CD4-positive, alpha-beta T cell treated with Interleukin-6 for 4 hours (primary cell): ENCODE data around the gene LPIN3.

ENCODE experiments used
- DNase-seq: peaks from one replicate; pipeline ENCODE4 v3.0.0-alpha.2; 2020; ENCODE audit warnings: mixed read lengths

The LPIN3 gene

DNA sequence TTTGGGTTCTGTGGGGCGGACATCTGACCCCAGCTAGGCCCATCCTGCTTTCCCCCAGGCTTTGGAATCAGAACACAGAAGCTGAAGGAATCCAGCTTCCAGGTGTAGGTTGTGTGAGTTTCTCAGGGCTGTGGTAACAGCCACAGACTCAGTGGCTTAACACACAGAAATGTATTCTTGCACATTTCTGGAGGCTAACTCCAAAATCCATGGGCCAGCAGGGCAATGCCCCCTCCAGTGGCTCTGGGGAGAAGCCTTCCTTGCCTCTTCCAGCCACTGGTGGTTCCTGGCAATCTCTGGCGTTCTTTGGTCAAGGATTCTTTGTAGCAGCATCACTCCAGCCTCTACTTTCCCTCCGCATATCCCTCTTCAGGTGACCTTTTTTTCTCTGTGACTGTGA, 27.3 kb downstream of the LPIN3 start:
- no peak for DNase-seq

DNA sequence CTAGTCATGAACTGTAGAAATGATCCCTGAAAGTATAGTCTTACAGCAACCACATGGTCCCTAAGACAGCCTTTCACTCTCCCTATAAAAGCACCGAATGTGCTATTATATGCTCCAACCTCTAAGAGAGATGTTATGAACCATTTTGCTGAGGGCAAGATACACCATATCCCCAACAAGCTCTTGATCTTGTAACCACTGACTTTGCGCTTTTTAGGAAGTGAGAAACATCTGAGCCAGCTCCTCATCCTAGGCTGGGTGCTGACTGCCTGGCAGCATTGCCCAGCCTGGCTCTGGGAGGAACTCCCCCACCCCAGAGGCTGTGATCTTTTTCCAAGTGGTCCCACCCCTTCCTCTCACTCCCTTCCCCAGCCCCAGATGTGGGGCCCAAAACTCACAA, 29.1 kb downstream of the LPIN3 start:
- no peak for DNase-seq

GRCh38 chr20:41370176-41370575, 29.6 kb downstream of the LPIN3 start:
- DNase-seq = no peak

DNA sequence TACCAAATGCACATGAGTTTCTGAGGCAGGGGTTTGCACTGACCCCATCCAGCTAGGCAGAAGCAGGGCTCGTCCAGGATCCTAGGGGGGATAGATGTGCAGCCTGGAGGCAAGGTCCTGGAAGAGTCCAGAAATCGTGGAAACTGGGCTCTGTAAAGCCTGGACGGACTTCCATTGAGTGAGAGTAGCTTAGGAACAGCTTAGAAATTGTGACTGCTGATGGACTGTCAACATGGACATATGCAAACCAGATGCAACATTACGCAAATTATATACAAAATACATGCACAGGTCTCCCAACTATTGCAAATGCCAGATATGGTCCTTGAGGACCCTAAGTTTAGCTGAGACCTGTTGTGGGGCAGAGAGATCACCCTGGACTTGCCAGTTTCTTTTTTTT, 30.8 kb downstream of the LPIN3 start:
- DNase-seq = no peak

- DNase-seq = no peak
Measured at GRCh38 chr20:41373251-41373783, 32.7 kb downstream of the LPIN3 start.

DNA sequence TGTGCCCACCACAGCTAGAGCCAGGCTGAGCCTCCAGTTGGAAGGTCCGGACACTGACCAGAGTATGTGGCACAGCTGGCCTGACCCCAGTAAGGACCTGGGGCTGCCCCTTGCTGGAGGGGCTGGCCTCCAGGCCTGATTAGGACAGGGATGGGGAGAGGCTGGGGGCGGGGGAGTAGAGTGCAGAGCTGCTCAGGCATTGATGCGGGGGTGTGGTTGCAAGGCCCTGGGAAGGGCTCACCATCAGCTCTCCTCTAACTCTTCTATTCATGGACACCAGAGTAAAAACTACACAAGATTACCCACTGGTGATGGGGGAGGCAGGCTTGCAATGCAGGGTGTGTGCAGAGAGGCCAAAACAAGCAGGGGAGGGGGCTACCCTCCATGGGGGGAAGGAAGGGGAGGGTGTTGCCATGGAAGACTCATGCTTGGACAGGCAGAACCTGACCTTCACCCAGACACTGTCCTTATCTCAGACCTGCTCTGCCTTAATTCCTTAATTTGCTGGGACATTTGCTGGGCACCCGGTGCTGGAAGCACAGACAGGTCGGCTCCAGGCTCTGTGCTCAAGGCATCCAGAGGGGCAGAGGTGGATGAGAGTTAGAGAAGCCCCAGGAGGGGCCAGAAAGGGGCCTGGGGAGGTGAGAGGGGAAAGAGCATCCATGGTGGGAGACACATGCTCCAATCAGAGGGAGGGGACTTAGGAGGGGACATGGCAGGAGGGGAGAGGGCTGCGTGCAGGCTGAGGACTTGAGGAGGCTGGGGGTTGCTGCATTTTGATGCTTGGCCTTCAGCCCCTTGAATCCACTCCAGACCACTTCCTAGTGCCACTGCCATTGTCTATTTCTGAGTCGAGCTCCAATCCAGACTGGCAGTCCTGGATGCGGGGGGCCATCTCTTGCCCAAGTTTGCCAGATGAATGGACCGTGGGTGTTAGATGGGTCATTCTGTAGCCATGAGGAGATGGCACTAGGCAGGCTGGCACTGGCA, 33.6 kb downstream of the LPIN3 start:
- DNase-seq = no peak

DNA sequence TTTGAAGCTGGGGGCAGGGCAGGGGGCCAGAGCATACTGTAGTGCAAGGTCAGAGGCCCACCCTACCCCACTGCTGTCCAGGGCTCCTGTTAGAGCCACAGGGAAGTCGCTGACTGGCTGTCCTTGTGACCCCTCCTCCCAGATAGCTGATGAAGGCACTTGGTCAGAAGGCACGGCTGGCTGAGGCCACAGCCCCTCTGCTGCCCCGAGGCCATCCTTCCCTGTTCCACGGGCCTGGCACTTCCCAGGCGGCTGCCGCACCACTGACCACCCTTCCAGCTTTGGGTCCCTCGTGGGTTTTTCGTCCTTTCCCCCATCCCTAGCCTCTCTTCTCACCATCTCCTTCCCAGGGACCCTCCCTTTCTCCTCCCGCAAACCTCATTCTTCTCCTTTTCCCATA, 35.2 kb downstream of the LPIN3 start:
- DNase-seq = no peak

GRCh38 chr20:41376349-41376748, 35.7 kb downstream of the LPIN3 start:
- no peak for DNase-seq

DNA sequence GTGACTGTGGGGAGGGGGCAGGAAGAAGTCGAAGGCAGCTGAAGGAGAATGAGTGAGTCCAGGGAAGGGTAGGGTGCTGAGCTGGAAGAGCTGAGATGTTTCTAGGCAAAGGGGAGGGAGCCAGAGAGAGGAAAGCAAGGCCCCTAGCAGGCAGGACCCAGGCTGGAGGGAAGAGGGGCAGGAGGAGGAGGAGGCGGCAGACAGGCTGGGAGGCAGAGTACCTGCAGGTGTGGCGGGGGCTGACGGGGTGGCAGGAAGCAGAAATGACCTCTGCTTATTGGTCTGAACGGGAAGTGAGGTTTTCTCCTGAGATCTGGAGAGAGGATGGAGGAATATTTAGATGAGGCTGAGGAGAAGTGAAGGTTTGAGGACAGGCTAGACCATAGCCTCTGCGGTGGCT, 36.7 kb downstream of the LPIN3 start:
- no peak for DNase-seq

DNA sequence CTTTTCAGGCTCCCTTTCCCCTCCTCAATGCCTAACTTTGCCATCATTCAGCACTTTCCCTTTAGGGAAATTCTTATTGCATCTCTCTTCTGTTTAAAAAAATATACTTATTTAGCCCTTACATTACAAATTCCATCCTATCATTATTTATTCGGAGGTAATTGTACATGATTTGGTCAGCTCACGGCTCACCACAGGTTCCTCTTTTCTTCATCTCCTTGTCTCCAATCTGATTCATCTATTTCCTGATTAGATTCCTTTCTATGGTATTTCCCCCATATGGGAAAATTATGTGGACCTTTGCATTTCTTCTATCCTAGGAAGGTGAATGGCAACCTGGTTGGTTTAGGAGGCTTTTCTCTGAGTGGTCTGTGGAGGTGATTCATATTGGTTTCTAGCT, 38.9 kb downstream of the LPIN3 start:
- DNase-seq = no peak

- no peak for DNase-seq
Measured at GRCh38 chr20:41380551-41381193, 40.1 kb downstream of the LPIN3 start.

DNA sequence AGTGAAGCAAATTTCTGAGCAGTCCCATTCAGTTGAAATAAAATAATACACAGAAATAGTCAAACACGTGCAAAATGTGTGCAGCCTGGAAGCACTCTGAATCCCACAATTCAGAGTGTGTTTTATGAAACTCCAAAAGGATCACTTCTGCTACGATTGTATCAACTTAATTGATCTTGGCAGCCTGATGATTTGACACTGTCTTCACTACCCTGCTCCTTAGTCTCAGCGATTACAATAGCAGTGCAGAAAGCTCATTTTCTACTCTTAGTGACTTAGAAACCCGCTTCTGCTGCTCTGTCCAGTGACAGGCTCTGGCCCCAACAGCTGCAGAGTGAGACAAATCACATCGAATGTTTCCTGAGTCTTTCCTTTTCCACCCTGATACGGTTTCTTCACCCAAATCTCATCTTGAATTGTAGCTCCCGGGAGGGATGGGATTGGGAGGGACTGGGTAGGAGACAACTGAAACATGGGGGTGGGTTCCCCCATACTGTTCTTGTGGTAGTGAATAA, 42.2 kb downstream of the LPIN3 start:
- no peak for DNase-seq

DNA sequence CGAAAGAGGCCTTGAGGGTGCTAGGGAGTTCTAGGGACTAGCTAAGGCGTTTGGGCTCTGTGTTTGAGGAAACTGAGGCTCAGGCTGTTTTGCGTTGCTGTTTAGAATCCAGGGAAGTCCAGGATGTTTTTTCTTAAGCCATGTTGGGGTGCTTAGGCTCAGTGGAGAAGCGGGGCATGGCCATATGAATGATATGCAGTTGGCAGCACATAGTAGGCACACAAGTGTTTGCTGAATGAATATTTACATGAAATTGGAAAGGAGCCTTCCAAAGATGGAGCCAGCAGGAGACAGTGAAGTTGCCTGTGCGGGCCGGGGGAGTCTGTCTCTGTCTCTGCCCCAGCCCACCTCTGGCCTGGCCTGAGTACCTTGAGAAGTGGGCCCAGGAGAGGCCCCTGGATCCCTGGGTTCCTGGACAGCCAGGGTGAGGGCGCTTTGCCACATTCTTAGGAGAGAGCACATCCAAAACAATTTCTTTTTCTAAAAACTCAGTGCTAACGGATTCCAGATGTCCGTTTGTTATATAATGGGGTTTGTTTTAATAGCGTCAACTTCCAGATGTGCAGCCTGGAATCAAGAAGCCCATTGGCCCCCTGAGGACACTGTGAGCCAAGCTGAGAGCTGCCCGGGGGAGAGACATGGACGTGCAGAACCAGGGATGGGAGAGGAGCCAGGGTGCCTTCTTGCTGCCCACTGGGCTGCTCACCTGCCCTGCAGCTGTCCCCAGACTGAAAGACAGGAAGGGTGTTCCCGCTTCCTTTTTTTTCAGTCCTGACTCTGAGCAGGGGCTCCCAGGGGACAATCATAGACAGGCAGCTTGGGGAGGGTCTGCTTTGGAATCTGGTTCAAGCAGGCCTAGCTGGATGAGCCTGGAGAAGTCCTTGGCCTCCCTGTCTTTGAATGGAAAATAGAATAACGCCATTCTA, 46.1 kb downstream of the LPIN3 start:
- DNase-seq = no peak

DNA sequence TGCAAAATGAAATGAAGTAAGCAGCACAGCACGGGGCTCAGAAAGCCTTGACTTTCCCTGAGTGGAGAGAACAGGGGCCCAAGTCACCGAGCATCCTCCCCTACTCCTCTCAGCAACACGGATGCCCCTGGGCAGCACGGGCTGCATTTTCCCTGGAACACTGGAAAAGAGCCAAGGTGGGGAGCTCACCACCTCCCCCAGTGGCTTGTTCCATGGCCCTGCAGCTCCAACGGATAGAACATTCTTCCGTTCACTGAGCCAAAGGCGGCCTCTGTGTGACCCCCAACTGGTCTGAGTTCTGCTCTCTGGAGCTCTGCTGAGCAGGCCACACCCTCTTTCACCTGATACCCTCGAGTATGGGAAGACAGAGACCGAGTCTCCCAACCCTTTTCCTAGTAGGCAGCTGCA, 46.8 kb downstream of the LPIN3 start:
- DNase-seq = no peak

- no peak for DNase-seq
Measured at GRCh38 chr20:41390889-41391288, 50.3 kb downstream of the LPIN3 start.

DNA sequence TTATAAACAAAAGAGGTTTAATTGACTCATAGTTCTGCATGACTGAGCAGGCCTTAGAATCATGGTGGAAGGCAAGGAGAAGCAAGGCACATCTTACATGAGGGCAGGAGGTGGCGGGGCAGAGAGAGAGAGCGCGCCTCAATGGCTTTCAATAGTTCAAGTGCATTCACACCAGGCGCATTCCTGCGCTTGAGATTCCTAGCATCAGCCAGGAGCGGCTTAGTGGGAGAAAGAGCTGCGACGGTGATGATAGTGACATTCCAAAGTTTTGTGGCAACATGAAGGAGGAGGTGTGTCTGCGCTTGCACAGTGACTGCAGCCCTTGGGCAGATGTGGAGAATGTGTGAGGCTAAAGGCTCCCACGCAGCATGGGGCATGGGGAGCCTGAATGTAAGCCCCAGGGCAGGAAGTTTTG, 51.0 kb downstream of the LPIN3 start:
- DNase-seq = no peak

- no peak for DNase-seq
Measured at GRCh38 chr20:41392295-41392694, 51.7 kb downstream of the LPIN3 start.

- no peak for DNase-seq
Measured at GRCh38 chr20:41392871-41393704, 52.5 kb downstream of the LPIN3 start.

GRCh38 chr20:41393705-41394066, 53.1 kb downstream of the LPIN3 start:
- no peak for DNase-seq

GRCh38 chr20:41394081-41394480, 53.5 kb downstream of the LPIN3 start:
- no peak for DNase-seq

DNA sequence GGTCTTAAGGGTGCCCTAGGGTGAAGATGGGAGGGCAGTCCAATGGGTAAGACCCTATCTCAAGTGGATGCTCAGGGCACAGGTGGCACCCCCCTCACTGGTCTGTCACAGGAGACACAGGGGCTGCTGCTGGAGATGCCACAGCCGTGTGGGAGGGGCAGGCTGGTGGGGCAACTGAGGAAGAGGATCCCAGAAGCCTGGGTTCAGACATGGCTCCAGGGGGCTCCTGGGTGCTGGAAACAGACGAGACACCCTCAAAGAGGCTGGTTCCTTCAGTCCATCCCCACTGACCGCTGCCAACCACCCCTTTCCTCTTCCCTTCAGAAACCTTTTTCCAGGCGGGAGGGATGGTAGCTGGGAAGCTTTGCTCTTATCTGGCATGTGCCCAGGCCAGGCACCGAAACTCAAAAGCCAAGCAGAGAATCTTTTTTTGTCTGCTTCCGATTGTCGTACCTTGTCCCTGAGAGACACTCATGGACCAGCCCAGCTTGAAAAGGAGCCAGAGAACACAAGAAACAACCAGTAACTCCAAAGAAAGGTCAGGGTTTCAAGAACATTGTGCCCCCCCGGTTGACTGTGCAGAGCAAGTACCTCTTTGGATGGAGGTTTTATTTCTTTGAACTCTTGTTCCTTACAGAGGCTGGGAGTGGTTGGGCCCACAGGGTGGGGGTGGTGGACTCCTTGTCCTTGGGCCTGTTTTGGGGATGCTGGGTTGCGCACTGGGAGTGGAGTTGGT, 54.5 kb downstream of the LPIN3 start:
- no peak for DNase-seq
